SU-DHL-6 (cell line): ENCODE results near the gene KLK15.

ENCODE experiments used
- H2AFZ ChIP-seq: fragments of 200-600 bp; sonication (generic); 2 replicates; pipeline ENCODE4 v1.6.1; 2014; ENCODE audit warnings: low read depth, mild to moderate bottlenecking, moderate library complexity, mixed read lengths, antibody characterized with exemption, low read length; ENCODE audit not compliant: severe bottlenecking
- H3F3A ChIP-seq: fragments of 200-600 bp; shearing (Covaris generic); 2 replicates; pipeline ENCODE4 v1.6.0; 2016; ENCODE audit warnings: antibody characterized with exemption, mild to moderate bottlenecking; ENCODE audit not compliant: insufficient read depth
- H3K27ac ChIP-seq: fragments of 200-600 bp; sonication (generic); 2 replicates; pipeline ENCODE4 v1.5.1; 2016; ENCODE audit warnings: low read depth, mild to moderate bottlenecking, low read length, moderate library complexity, mixed read lengths
- H3K27me3 ChIP-seq: fragments of 200-600 bp; sonication (generic), shearing (Covaris generic); 2 replicates; pipeline ENCODE4 v1.6.0; 2014; ENCODE audit warnings: mild to moderate bottlenecking, low read length
- H3K36me3 ChIP-seq: fragments of 200-600 bp; sonication (generic); 2 replicates; pipeline ENCODE4 v1.6.1; 2014; ENCODE audit warnings: mild to moderate bottlenecking, low read length, mixed read lengths
- H3K4me2 ChIP-seq: fragments of 300-600, 200-600 bp; shearing (Covaris generic), sonication (generic); 2 replicates; pipeline ENCODE4 v1.6.0; 2014; ENCODE audit warnings: low read length, low read depth, mild to moderate bottlenecking; ENCODE audit not compliant: poor library complexity, severe bottlenecking
- H3K4me3 ChIP-seq: fragments of 200-600 bp; sonication (generic); 2 replicates; pipeline ENCODE4 v1.5.1; 2014; ENCODE audit warnings: antibody characterized with exemption, low read length, mild to moderate bottlenecking, mixed read lengths; ENCODE audit not compliant: insufficient read depth, poor library complexity, severe bottlenecking
- H3K79me2 ChIP-seq: fragments of 200-600 bp; sonication (generic); 2 replicates; pipeline ENCODE4 v1.6.1; 2014; ENCODE audit warnings: mild to moderate bottlenecking, low read length, moderate library complexity; ENCODE audit not compliant: insufficient read depth
- H3K9ac ChIP-seq: fragments of 200-600 bp; sonication (generic); 2 replicates; pipeline ENCODE4 v1.7.0; 2014; ENCODE audit warnings: mild to moderate bottlenecking, low read length
- H3K9me2 ChIP-seq: fragments of 200-600 bp; sonication (generic); replicated peaks from 2 replicates; pipeline ENCODE4 v1.6.1; 2014; ENCODE audit warnings: low read length; ENCODE audit not compliant: insufficient read depth
- H3K9me3 ChIP-seq: fragments of 200-600 bp; sonication (generic); 2 replicates; pipeline ENCODE4 v1.6.1; 2014; ENCODE audit warnings: low read length, mixed read lengths; ENCODE audit not compliant: insufficient read depth
- H4K20me1 ChIP-seq: fragments of 200-600 bp; sonication (generic); 2 replicates; pipeline ENCODE4 v1.6.1; 2014; ENCODE audit warnings: low read depth, mild to moderate bottlenecking, antibody characterized with exemption, low read length, moderate library complexity, mixed read lengths
- EZH2phosphoT487 ChIP-seq: fragments of 200-600 bp; sonication (generic), shearing (Covaris generic); conservative IDR thresholded peaks from 2 replicates; pipeline ENCODE4 v1.6.1; 2018; ENCODE audit warnings: mild to moderate bottlenecking, antibody characterized with exemption, low read length, moderate library complexity, mixed read lengths
- TF ChIP-seq, protein P1 (sequence below): fragments of 200-600 bp; sonication (generic); IDR thresholded peaks from one replicate; pipeline ENCODE4 v1.5.1; 2017; ENCODE audit warnings: antibody characterized with exemption, mild to moderate bottlenecking, low read length, moderate library complexity; ENCODE audit not compliant: insufficient read depth, poor library complexity, severe bottlenecking

Gene KLK15

DNA sequence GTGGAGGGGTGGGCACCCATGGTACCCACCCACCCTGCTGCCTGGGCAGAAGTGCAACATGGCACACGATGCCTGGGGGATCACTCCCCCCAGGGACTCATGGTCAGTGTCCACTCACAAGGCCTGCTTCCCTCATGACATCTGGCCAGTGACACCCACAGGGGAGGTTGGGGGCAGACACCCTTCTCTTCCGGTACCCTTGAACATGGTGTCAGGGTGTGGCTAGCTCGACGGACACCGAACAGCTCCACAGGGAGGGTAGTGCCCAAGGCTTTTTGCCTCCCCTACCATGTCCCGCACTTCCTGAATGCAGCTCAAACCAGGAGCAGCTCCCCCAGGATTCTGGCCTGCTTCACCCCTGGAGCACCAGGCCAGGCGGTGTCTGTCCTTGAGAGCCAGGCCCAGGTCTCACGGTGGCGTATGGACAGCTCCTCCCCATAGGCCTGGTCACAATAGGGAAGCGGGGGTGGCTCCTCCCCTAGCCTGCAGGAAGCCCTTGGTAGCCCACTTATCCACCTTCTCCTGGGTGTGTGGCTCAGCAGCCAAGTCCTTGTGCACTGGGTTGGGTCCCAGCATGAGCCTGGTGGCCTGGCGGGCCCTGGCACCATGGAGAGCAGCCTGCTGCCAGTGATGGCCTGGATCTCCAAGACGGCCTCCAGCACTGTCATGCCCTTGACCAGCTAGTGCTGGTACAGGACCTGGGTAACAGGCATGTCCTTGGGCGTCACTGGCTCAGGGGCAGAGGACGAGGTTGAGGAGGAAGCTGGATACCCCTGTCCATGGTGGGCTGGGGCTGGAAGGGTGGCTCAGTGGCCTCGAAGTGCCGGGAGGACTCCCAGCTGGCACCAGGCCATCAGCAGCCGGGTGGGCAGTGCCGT lies 35.4 kb downstream of the KLK15 start:
- Histone ChIP-seq H3K27ac (no peak overlapping the region), H3F3A (peaks cover 51% of the 10 kb centered on the region), H3K9ac (no peak overlapping the region), H3K9me2 (no peaks in the 10 kb centered on the region), H3K36me3 (peaks cover 15% of the 10 kb centered on the region), H2AFZ (no peak overlapping the region), H3K79me2 (peaks cover 28% of the 10 kb centered on the region), H3K4me2 (no peak overlapping the region), H4K20me1 (peaks cover 29% of the 10 kb centered on the region), H3K4me3 (no peak overlapping the region), H3K27me3 (no peaks in the 10 kb centered on the region), H3K9me3 (no peaks in the 10 kb centered on the region)
- TF ChIP-seq, protein P1, sequence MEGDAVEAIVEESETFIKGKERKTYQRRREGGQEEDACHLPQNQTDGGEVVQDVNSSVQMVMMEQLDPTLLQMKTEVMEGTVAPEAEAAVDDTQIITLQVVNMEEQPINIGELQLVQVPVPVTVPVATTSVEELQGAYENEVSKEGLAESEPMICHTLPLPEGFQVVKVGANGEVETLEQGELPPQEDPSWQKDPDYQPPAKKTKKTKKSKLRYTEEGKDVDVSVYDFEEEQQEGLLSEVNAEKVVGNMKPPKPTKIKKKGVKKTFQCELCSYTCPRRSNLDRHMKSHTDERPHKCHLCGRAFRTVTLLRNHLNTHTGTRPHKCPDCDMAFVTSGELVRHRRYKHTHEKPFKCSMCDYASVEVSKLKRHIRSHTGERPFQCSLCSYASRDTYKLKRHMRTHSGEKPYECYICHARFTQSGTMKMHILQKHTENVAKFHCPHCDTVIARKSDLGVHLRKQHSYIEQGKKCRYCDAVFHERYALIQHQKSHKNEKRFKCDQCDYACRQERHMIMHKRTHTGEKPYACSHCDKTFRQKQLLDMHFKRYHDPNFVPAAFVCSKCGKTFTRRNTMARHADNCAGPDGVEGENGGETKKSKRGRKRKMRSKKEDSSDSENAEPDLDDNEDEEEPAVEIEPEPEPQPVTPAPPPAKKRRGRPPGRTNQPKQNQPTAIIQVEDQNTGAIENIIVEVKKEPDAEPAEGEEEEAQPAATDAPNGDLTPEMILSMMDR: no peak
- no peak for TF ChIP-seq EZH2phosphoT487

DNA sequence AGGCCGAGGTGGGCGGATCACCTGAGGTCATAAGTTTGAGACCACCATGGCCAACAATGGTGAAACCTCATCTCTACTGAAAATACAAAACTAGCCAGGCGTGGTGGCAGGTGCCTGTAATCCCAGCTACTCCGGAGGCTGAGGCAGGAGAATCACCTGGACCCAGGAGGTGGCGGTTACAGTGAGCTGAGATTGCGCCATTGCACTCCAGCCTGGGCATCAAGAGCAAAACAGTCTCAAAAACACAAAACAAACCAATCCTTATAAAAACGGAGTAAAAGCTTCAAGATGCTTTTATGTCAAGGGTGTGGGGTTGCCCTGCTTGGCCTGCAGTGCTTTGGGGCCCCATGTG lies 36.0 kb downstream of the KLK15 start:
- H3K4me2 ChIP-seq: no peak overlapping the region
- H3K36me3 ChIP-seq: peaks cover 11% of the 10 kb centered on the region
- no peaks in the 10 kb centered on the region for H3K27me3 ChIP-seq
- peaks cover 23% of the 10 kb centered on the region for H4K20me1 ChIP-seq
- H3K9me2 ChIP-seq: no peaks in the 10 kb centered on the region
- H3K9ac ChIP-seq: no peak overlapping the region
- H3K79me2 ChIP-seq: peaks cover 22% of the 10 kb centered on the region
- no peak overlapping the region for H3K27ac ChIP-seq
- no peak overlapping the region for H3K4me3 ChIP-seq
- no peak for TF ChIP-seq EZH2phosphoT487
- TF ChIP-seq, protein P1: no peak
- H2AFZ ChIP-seq: no peak overlapping the region
- H3K9me3 ChIP-seq: no peaks in the 10 kb centered on the region
- peaks cover 46% of the 10 kb centered on the region for H3F3A ChIP-seq

DNA sequence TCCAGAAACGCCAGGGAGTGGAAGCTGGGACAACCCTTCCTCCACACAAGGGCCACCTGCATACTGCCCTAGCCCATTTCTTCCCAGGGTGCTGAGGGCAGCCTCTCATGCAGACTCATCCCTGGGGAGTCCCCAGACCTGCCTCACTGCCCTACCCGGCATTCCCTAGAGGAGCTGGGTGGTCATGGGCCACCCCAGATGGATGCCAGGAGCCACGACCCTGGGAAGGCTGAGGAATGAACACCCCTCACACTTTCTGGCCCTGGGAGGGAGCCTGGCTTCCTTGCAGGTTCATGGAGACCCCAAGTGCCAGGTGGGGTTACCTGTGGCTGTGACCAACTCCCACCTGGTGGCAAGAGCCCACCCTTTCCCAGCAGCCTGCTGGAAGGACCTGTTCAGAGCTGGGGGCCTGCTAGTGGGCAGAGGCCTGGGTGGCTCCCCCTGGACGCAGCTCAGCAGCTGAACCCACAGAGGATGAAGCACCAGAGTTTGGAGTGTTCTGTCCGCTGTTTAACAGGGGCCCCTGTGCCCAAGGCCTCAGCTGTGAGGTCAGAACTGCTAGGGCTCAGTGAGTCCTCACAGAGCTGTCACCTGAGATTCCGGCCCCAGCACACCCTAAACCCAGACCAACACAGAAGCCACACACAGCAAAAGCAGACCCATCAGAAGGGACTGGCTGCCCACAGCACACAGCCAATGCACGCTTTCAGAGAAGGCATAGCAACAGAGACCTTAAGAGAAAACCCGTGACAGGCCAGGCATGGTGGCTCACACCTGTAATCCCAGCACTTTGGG lies 36.5 kb downstream of the KLK15 start:
- TF ChIP-seq, protein P1: no peak
- no peak for TF ChIP-seq EZH2phosphoT487
- no peak overlapping the region for H3K4me3 ChIP-seq
- no peaks in the 10 kb centered on the region for H3K9me3 ChIP-seq
- no peaks in the 10 kb centered on the region for H3K27me3 ChIP-seq
- H3K9ac ChIP-seq: no peak overlapping the region
- no peaks in the 10 kb centered on the region for H3K9me2 ChIP-seq
- peaks cover 18% of the 10 kb centered on the region; the same call in 1 of the 2 replicates for H4K20me1 ChIP-seq
- H3F3A ChIP-seq: peaks cover 41% of the 10 kb centered on the region
- peaks cover 16% of the 10 kb centered on the region for H3K79me2 ChIP-seq
- no peak overlapping the region for H3K4me2 ChIP-seq
- H3K36me3 ChIP-seq: peaks cover 7% of the 10 kb centered on the region; the same call in 1 of the 2 replicates
- peak overlapping the region; percentile 20; the same call in 1 of the 2 replicates for H3K27ac ChIP-seq
- H2AFZ ChIP-seq: no peak overlapping the region
